ENCODE measurements around the gene ZNF267.

ZNF267 gene

DNA sequence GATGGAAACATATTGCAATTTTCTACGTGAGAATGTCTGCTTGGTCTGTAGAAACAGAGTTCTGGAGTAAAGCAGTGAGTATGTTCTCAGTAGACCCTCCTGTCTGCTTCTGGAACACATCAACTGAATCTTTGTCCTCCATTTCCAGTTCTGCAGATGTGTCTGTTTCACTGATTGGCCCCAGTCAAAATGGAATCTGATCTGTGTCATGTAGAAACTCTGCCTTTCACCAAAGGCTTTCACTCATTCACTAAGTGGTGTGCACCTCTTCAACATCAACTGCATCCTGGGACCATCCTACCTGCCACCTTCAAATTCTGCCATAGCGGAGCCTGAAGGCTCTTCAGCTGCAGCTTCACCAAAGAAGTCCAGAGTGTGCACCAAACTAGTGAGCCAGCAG, 2.8 kb upstream of the ZNF267 start:
- Histone ChIP-seq H3K9me3 (ENCODE audit: control insufficient read depth, low read length) (no peaks in the 10 kb centered on the region), H3K9ac (ENCODE audit: low read length) (no peak overlapping the region), H3K4me3 (ENCODE audit: low read length) (no peak overlapping the region), H3K36me3 (ENCODE audit: control insufficient read depth, insufficient read depth, low read length) (no peaks in the 10 kb centered on the region), H3K27me3 (ENCODE audit: control insufficient read depth, insufficient read depth, low read length) (no peaks in the 10 kb centered on the region), H3K4me1 (ENCODE audit: control insufficient read depth, insufficient read depth, low read length) (peaks cover 16% of the 10 kb centered on the region)

DNA sequence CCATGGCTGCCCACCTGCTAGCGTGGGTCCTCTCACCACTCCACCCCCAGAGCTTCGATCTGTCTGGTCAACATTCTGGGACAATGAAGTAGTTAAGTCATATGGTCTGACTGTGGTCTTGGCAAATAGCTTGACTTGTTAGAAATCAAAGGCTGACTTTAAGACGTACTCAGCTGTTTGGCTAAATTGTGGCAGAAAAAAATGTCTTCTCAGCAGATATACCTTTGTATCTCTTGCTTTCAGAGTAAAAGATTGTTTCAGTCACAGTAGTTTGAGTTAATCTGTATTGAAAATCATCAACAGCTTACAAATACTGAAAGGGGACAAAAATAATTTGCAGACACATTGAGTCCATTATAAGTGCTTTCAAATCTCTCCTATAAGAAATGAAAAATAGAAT, 2.1 kb upstream of the ZNF267 start:
- Histone ChIP-seq H3K9me3 (ENCODE audit: control insufficient read depth, low read length) (no peaks in the 10 kb centered on the region), H3K27me3 (ENCODE audit: control insufficient read depth, insufficient read depth, low read length) (no peaks in the 10 kb centered on the region), H3K4me3 (ENCODE audit: low read length) (no peak overlapping the region), H3K4me1 (ENCODE audit: control insufficient read depth, insufficient read depth, low read length) (peaks cover 22% of the 10 kb centered on the region), H3K36me3 (ENCODE audit: control insufficient read depth, insufficient read depth, low read length) (no peaks in the 10 kb centered on the region), H3K9ac (ENCODE audit: low read length) (no peak overlapping the region)

DNA sequence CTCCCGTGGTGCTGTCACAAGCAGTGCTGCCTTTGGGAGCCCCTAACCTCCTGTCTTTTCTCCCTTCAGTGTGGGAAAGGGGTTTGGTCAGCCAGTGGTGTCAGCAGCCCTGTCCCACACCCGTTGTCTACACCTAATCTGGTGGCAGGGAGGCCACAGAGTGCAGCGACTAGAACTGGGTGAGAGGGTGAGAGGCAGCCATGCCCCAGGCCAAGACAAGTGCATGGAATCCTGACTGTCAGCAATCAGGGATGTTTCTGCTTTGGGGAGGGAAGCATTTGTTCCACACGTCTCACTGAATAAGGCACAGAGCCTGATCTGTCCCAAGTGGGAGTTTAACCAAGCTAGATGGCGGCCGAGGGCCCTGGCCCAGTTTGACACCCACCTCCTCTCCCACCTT, 1.4 kb upstream of the ZNF267 start:
- Histone ChIP-seq H3K4me3 (ENCODE audit: low read length) (no peak overlapping the region), H3K36me3 (ENCODE audit: control insufficient read depth, insufficient read depth, low read length) (no peaks in the 10 kb centered on the region), H3K27me3 (ENCODE audit: control insufficient read depth, insufficient read depth, low read length) (no peaks in the 10 kb centered on the region), H3K9ac (ENCODE audit: low read length) (no peak overlapping the region), H3K9me3 (ENCODE audit: control insufficient read depth, low read length) (no peaks in the 10 kb centered on the region), H3K4me1 (ENCODE audit: control insufficient read depth, insufficient read depth, low read length) (peaks cover 29% of the 10 kb centered on the region)

DNA sequence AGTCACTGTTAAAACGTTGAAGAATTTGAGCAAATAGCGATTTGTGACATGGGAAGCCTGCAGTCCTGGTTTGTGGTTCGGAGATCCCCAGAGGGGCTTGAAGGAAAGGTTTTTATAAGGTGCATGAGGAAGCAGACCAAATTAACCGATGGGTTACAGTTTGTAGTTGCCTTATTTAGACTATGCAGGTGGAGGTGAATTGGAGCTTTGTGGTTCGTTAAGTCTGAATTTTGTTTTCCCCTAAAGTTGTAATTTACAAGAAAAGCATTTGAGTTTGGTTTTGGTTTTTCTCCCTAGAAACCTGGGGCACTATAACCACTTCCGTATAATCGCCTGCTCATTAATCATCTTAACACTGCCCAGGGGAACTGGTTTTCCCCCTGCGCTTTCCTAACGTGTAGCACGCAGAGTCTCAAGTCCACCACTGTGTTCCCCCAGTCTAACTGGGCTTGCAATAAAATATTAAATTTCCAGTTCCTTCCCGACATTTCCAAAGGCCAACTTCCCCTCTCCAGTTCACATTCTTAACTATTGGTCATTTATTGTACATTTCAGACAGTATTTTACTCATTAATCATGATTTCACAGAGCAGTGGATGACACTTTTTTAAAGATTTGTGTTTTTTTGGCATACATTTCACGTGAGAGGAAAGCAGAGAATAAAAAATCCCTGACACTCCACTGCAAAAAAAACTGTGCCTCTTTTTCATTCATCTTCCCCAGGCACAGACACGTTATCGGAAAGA, 932 bp downstream of the ZNF267 start:
- Histone ChIP-seq H3K9ac (ENCODE audit: low read length) (peak overlapping the region; percentile 97), H3K9me3 (ENCODE audit: control insufficient read depth, low read length) (no peaks in the 10 kb centered on the region), H3K4me1 (ENCODE audit: control insufficient read depth, insufficient read depth, low read length) (peaks cover 42% of the 10 kb centered on the region), H3K4me3 (ENCODE audit: low read length) (peak overlapping the region; percentile 98), H3K27me3 (ENCODE audit: control insufficient read depth, insufficient read depth, low read length) (no peaks in the 10 kb centered on the region), H3K36me3 (ENCODE audit: control insufficient read depth, insufficient read depth, low read length) (no peaks in the 10 kb centered on the region)

DNA sequence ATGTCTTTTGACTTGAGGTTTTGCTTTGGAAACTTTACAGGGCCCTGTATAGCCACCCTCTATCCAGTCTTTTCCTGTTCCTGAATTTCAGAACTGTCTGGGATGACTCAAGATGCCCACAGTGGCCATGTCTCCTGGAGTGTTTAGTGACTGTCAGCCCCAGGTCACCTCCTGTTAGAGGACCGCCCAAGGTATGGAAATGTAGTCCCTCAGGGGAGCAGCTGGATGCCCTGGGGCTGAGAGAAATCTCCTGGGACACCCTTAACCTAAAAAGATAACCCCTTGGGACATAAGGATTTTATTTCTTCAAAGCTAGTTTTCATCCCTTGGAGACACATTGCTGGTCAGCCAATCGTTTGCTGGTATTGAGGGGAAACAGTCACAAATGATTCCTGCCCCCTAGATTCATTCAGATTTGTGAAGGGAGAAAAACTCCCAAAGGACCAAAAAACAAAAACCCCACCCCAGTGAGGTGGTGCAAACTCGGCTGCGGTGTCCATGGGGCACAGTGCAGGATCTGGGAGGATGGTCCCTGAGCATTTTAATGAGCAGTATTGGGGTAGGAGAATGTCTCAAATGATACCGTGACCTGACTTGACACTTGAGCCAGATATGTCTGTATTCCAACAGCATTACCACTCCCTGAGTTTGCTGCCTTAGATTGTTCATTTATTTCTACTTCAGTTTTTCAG, 1.7 kb downstream of the ZNF267 start:
- Histone ChIP-seq H3K4me1 (ENCODE audit: control insufficient read depth, insufficient read depth, low read length) (peaks cover 50% of the 10 kb centered on the region), H3K4me3 (ENCODE audit: low read length) (no peak overlapping the region), H3K9ac (ENCODE audit: low read length) (peak overlapping the region; percentile 97)

DNA sequence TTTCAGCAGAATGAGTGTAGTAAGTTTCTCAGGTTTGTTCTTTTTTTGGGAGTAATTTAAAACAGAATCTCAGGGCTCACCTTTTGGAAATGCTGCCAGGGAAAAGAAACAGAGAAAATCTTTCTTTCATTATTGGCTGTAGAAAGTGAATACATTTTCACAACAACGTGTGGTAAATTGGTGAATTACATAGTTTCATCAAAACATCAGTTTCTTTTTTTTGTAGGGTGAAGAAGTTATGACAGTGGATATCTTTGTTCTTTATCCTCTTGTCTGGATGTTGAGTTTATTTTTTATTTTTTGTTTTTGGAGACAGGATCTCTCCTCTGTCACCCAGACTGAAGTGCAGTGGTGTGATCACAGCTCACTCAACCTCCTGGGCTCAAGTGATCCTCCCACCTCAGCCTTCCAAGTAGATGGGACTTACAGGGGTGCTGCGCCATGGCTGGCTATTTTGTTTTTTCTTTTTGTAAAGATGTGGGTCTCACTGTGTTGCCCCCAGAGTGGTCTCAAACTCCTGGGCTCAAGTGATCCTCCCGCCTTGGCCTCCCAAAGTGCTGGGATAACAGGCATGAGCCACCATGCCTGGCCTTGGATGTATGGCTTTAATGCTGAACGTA, 2.4 kb downstream of the ZNF267 start:
- H3K4me3 ChIP-seq (ENCODE audit: low read length) = no peak overlapping the region
- no peaks in the 10 kb centered on the region for H3K36me3 ChIP-seq (ENCODE audit: control insufficient read depth, insufficient read depth, low read length)
- H3K4me1 ChIP-seq (ENCODE audit: control insufficient read depth, insufficient read depth, low read length) = peaks cover 54% of the 10 kb centered on the region
- H3K9ac ChIP-seq (ENCODE audit: low read length) = peak overlapping the region; percentile 97
- H3K27me3 ChIP-seq (ENCODE audit: control insufficient read depth, insufficient read depth, low read length) = no peaks in the 10 kb centered on the region
- no peaks in the 10 kb centered on the region for H3K9me3 ChIP-seq (ENCODE audit: control insufficient read depth, low read length)

More for the DNA sequence above, 1.7 kb downstream of the ZNF267 start:
- Histone ChIP-seq H3K27me3 (ENCODE audit: control insufficient read depth, insufficient read depth, low read length) (no peaks in the 10 kb centered on the region), H3K9me3 (ENCODE audit: control insufficient read depth, low read length) (no peaks in the 10 kb centered on the region), H3K36me3 (ENCODE audit: control insufficient read depth, insufficient read depth, low read length) (no peaks in the 10 kb centered on the region)

DNA sequence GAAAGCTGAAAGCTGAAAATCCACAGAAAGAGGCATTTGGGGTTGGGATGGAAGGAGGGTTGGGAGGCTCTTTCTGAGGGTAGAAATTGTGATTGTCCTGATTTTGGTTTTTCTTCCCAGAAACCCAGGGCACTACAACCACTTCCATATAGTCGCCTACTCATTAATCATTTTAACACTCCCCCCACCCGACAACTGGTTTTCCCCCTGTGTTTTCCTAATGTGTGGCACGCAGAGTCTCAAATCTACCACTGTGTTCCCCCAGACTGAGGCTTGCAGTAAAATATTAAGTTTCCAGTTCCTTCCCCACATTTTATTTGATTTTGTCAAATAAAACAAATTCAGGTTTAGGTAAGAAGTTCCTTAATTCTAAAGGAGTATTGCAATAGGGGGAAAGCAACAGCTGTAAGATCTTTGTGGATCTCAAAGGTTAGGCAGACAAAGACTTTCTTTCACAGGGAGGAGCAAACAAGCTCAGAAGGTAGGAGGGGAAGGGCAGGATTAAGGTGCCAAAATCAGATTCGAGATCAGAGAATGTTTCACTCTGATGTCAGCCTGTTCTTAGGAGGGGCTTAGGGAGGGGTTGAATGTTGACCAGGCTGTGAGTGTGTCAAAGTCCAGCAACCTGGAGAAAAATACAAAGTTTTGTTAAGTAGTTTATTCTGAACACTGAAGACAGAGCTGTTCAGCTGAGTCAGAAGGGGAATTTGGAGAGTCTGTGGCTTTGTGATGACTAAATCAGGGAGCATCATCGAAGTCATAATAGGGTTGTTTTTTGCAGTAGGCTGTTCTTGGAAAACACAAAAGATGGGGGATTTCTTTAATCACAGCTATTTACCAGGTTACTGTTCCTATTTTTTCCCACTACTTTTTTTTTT, 3.6 kb downstream of the ZNF267 start:
- Histone ChIP-seq H3K4me1 (ENCODE audit: control insufficient read depth, insufficient read depth, low read length) (peaks cover 58% of the 10 kb centered on the region), H3K4me3 (ENCODE audit: low read length) (no peak overlapping the region), H3K9me3 (ENCODE audit: control insufficient read depth, low read length) (no peaks in the 10 kb centered on the region), H3K36me3 (ENCODE audit: control insufficient read depth, insufficient read depth, low read length) (no peaks in the 10 kb centered on the region), H3K9ac (ENCODE audit: low read length) (peak overlapping the region; percentile 35), H3K27me3 (ENCODE audit: control insufficient read depth, insufficient read depth, low read length) (no peaks in the 10 kb centered on the region)

DNA sequence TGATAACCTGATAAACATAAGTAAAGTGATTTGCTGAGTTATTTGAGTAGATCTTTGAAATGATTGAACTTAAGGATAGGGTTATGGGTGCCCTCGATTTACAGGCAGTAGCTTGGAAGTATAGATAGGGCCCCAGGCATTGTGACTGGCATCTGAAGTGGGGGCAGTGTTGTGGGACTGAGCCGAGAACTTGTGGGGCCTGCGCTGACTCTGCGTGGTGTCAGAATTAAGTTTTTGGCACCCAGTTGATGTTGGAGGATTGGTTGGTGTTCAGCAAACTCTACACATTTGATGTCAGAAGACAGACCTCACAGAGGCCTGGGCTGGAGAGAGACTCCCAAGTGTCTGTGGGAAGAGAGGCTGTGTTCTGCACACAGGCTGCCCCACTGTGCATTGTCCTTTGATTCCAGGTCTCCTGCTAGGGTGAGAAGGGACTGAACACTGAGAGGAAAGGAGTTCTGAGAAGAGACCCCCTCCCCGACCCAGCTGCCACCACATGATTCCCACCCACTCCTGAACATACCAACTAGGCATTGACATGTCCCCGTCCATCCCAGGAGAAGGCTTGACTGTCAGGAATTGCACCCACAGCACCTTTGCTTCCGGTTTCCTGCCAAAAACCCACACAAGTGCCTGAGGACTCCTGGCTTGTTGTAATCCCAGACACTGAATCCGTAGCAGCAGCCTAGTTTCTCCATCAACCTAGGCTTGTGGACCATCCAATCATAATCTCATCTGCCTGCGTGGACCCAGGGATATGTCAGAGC, 4.5 kb downstream of the ZNF267 start:
- no peaks in the 10 kb centered on the region for H3K27me3 ChIP-seq (ENCODE audit: control insufficient read depth, insufficient read depth, low read length)
- H3K9ac ChIP-seq (ENCODE audit: low read length) = peak overlapping the region; percentile 35
- H3K36me3 ChIP-seq (ENCODE audit: control insufficient read depth, insufficient read depth, low read length) = no peaks in the 10 kb centered on the region
- H3K4me1 ChIP-seq (ENCODE audit: control insufficient read depth, insufficient read depth, low read length) = peaks cover 61% of the 10 kb centered on the region
- H3K4me3 ChIP-seq (ENCODE audit: low read length) = no peak overlapping the region
- H3K9me3 ChIP-seq (ENCODE audit: control insufficient read depth, low read length) = no peaks in the 10 kb centered on the region

DNA sequence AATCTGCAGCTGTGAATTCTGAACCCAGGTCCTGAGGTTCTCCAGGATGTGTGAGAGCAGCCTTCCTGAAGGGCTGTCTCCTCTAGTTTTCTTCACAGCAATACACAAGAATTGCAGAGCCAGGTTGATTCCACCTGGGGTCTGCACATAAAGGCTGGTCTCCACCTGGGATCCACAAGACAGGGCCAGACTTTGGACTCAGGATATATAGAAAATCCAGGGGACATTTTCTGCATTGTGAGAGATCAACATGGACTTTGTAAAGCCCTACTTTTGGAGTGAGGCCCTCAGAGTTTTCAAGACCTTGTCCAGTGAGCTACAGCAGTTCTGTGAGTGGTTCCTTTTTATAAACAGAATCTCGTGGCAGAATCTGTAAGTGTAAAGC, 6.3 kb downstream of the ZNF267 start:
- Histone ChIP-seq H3K36me3 (ENCODE audit: control insufficient read depth, insufficient read depth, low read length) (no peaks in the 10 kb centered on the region), H3K9ac (ENCODE audit: low read length) (peak overlapping the region; percentile 19), H3K4me3 (ENCODE audit: low read length) (no peak overlapping the region), H3K27me3 (ENCODE audit: control insufficient read depth, insufficient read depth, low read length) (no peaks in the 10 kb centered on the region), H3K4me1 (ENCODE audit: control insufficient read depth, insufficient read depth, low read length) (peaks cover 54% of the 10 kb centered on the region), H3K9me3 (ENCODE audit: control insufficient read depth, low read length) (no peaks in the 10 kb centered on the region)

DNA sequence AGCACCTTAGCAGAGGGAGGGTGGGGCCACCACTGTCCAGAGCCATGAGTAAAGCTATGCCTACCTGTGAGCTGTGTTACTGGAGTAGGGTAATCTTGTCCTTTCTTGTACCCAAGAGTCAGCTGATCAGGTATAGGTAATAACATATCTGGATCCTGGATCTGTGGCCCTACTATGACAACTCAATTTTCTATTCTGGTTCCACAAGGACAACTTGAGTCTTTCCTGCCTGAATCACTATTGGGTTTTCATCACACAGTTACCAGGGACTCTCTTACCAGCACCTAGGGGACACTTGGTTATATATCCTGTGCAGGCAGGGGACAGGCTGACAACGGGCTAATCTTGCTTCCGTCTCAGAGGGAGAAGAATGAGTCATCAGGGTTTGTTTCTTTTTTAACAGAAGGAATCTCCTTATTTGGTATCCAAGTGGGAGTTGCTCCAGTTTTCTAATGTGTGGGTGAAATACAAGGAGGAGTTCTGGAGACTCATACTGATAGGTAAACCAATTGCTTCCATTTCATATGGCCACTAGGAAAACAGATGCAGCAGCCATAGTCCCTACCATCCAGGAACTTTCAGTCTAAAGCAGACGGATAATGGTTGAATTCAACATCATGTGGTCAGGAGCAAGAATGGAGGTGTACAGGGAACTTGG, 6.8 kb downstream of the ZNF267 start:
- Histone ChIP-seq H3K4me1 (ENCODE audit: control insufficient read depth, insufficient read depth, low read length) (peaks cover 48% of the 10 kb centered on the region), H3K27me3 (ENCODE audit: control insufficient read depth, insufficient read depth, low read length) (no peaks in the 10 kb centered on the region), H3K36me3 (ENCODE audit: control insufficient read depth, insufficient read depth, low read length) (no peaks in the 10 kb centered on the region), H3K9me3 (ENCODE audit: control insufficient read depth, low read length) (no peaks in the 10 kb centered on the region), H3K4me3 (ENCODE audit: low read length) (no peak overlapping the region), H3K9ac (ENCODE audit: low read length) (no peak overlapping the region)

DNA sequence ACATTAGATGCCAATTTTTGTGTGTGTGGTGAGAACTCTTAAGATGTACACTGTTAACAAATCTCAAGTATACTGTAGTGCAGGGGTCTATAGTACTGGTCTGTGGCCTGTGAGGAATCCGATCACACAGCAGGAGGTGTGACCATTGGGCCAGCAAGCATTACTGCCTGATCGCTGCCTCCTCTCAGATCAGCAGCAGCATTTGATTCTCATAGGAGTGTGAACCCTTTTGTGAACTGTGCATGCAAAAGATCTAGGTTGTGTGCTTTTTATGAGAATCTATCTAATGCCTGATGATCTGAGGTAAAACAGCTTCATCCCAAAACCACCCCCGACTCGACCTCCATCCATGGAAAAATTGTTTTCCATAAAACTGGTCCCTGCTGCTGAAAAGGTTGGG, 12.6 kb downstream of the ZNF267 start:
- no peaks in the 10 kb centered on the region for H3K27me3 ChIP-seq (ENCODE audit: control insufficient read depth, insufficient read depth, low read length)
- H3K9ac ChIP-seq (ENCODE audit: low read length) = no peak overlapping the region
- no peak overlapping the region for H3K4me3 ChIP-seq (ENCODE audit: low read length)
- peaks cover 5% of the 10 kb centered on the region for H3K36me3 ChIP-seq (ENCODE audit: control insufficient read depth, insufficient read depth, low read length)
- H3K4me1 ChIP-seq (ENCODE audit: control insufficient read depth, insufficient read depth, low read length) = peaks cover 7% of the 10 kb centered on the region
- no peaks in the 10 kb centered on the region for H3K9me3 ChIP-seq (ENCODE audit: control insufficient read depth, low read length)

Measured in mucosa of stomach (tissue), 1 donor.